BE2C (cell line): ENCODE data around the gene CPNE4.
A peak's percentile ranks its signal among the peaks of the same experiment; 100 is the strongest.

Source experiments
- DNase-seq: peaks from one replicate; pipeline ENCODE4 v3.0.0-alpha.2; 2020
- H3K27me3 ChIP-seq: fragments of 250-450 bp; sonication (Bioruptor Pico); 2 replicates; pipeline ENCODE4 v1.5.1; 2020; ENCODE audit warnings: mild to moderate bottlenecking
- H3K36me3 ChIP-seq: fragments of 250-450 bp; sonication (Bioruptor Pico); 2 replicates; pipeline ENCODE4 v1.5.1; 2020; ENCODE audit warnings: mild to moderate bottlenecking
- H3K4me1 ChIP-seq: fragments of 250-450 bp; sonication (Bioruptor Pico); 2 replicates; pipeline ENCODE4 v1.5.1; 2020
- H3K4me3 ChIP-seq: 2 replicates; pipeline ENCODE4 v1.5.1; 2011; ENCODE audit warnings: low read depth, low read length
- H3K9me3 ChIP-seq: fragments of 250-450 bp; sonication (Bioruptor Pico); 2 replicates; pipeline ENCODE4 v1.5.1; 2020
- CTCF ChIP-seq: IDR thresholded peaks from 2 replicates; pipeline ENCODE4 v1.5.1; 2012; ENCODE audit warnings: mild to moderate bottlenecking, low read depth, low read length

Gene CPNE4

GRCh38 chr3:132038198-132038825 is 3.5 kb upstream of the CPNE4 start:
- Histone ChIP-seq H3K4me3 (no peak overlapping the region), H3K4me1 (no peaks in the 10 kb centered on the region), H3K36me3 (no peaks in the 10 kb centered on the region), H3K27me3 (peaks cover 5% of the 10 kb centered on the region), H3K9me3 (no peaks in the 10 kb centered on the region)
- TF ChIP-seq CTCF: peak; percentile 80
- DNase-seq: no peak

DNA sequence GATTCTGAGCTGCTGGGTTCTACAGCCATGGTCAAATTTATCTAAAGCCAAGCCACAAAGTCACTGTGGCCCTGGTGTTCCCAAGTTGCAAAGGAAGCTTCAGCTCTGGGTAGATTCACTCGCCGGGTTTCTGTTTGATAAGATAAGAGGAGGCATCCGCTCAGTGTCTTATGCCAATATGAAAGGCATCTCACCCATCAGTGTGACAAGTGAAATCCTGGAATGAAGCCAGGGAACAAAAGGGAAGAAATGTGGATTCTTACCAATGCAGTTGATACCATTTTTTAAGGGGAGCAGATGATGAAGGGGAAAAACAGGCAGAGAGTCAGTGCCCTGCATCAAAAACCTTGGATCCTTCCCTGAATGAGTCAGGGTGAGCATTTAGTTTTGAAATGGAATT is 2.8 kb upstream of the CPNE4 start:
- Histone ChIP-seq H3K36me3 (no peaks in the 10 kb centered on the region), H3K27me3 (peaks cover 5% of the 10 kb centered on the region), H3K4me3 (no peak overlapping the region), H3K4me1 (no peaks in the 10 kb centered on the region), H3K9me3 (no peaks in the 10 kb centered on the region)
- DNase-seq: no peak
- TF ChIP-seq CTCF: no peak

DNA sequence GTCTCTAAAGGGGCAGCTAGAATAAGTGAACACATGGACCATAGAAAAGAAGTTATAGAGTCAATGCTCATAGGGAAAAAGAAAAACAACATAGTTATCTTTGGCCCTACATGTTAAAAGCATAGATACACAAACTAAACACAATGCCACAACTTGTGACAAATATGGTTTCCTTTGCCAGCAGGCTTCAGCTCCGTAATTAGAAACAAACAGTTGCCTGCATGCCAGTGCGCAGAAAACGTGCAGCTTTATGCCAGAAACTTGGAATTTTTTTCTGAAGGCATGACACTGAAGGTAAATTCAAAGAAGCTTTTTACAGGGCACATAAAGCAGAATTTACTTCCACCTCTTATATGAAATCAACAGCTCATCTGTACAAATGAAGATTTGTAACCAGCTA is 2.2 kb upstream of the CPNE4 start:
- H3K27me3 ChIP-seq: peaks cover 5% of the 10 kb centered on the region
- no peak for TF ChIP-seq CTCF

GRCh38 chr3:132034097-132034485 is 723 bp downstream of the CPNE4 start:
- Histone ChIP-seq H3K36me3 (no peaks in the 10 kb centered on the region), H3K9me3 (no peaks in the 10 kb centered on the region), H3K27me3 (peaks cover 5% of the 10 kb centered on the region), H3K4me3 (peak overlapping the region; percentile 79), H3K4me1 (0 out of 2 replicates have a peak, but pooled peaks cover under 1% of the 10 kb centered on the region)
- TF ChIP-seq CTCF: no peak
- DNase-seq: no peak

More for the DNA sequence above, 2.2 kb upstream of the CPNE4 start:
- no peaks in the 10 kb centered on the region for H3K9me3 ChIP-seq
- no peak overlapping the region for H3K4me3 ChIP-seq
- no peaks in the 10 kb centered on the region for H3K4me1 ChIP-seq
- no peaks in the 10 kb centered on the region for H3K36me3 ChIP-seq
- DNase-seq: no peak

DNA sequence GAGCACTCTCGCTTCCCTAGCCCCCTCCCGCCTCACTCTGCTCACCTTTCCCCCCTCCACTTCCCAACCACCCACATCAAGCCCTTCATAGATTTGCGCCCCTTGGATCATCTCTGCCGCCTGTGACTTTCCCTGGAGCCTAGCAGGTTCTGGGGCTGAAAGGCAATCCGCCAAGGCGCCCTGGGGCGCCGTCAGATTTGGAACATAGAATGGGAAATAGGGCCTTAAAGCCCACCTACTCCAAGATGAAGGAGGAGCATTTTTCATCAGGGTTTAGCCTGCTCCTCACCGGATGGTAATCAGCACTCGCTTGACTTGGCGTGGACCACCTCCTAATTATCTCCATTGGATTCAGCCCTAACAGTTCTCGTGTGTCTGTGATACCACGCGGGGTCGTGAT is 1.3 kb downstream of the CPNE4 start:
- Histone ChIP-seq H3K9me3 (no peaks in the 10 kb centered on the region), H3K36me3 (no peaks in the 10 kb centered on the region), H3K4me3 (peak overlapping the region; percentile 79), H3K4me1 (0 out of 2 replicates have a peak, but pooled peaks cover 2% of the 10 kb centered on the region), H3K27me3 (peaks cover 5% of the 10 kb centered on the region)
- DNase-seq: no peak
- no peak for TF ChIP-seq CTCF

DNA sequence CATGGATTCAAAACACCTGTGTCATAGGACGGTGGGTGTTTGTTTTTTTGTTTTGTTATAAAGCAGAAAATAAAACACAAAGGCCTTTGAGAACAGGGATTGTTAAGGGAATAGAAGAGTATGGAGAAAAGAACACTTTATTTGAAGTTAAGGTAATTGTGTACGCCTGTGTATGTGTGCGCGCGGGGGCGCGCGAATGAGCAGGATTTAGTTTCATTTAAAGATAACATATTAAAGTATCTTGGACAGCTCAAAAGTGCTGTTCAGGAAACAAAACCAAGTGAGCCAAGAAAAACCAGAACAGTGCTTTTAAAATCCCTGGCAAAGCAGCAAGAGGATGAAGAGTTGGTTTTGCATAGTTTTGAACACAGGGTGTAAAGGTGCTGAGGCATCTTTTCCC is 1.9 kb downstream of the CPNE4 start:
- H3K27me3 ChIP-seq: peaks cover 5% of the 10 kb centered on the region
- H3K9me3 ChIP-seq: no peaks in the 10 kb centered on the region
- H3K4me1 ChIP-seq: 0 out of 2 replicates have a peak, but pooled peaks cover 2% of the 10 kb centered on the region
- H3K36me3 ChIP-seq: no peaks in the 10 kb centered on the region
- TF ChIP-seq CTCF: no peak
- DNase-seq: no peak
- peak overlapping the region; percentile 79 for H3K4me3 ChIP-seq
